H54 (cell line): Measurements from ENCODE around the gene TNS3.

Experiments used
- DNase-seq: peaks from one replicate; pipeline ENCODE4 v3.0.0; 2011; ENCODE audit warnings: low spot score, mixed read lengths; ENCODE audit not compliant: insufficient read length
- FAIRE-seq: peaks from 3 replicates; lab custom pipeline; 2011; peaks lifted over from hg19 to GRCh38; lab: Jason Lieb, UNC
- POLR2A ChIP-seq: IDR thresholded peaks from 2 replicates; pipeline ENCODE4 v1.6.1; 2011; ENCODE audit warnings: low read depth, mild to moderate bottlenecking, low read length

Gene TNS3

DNA sequence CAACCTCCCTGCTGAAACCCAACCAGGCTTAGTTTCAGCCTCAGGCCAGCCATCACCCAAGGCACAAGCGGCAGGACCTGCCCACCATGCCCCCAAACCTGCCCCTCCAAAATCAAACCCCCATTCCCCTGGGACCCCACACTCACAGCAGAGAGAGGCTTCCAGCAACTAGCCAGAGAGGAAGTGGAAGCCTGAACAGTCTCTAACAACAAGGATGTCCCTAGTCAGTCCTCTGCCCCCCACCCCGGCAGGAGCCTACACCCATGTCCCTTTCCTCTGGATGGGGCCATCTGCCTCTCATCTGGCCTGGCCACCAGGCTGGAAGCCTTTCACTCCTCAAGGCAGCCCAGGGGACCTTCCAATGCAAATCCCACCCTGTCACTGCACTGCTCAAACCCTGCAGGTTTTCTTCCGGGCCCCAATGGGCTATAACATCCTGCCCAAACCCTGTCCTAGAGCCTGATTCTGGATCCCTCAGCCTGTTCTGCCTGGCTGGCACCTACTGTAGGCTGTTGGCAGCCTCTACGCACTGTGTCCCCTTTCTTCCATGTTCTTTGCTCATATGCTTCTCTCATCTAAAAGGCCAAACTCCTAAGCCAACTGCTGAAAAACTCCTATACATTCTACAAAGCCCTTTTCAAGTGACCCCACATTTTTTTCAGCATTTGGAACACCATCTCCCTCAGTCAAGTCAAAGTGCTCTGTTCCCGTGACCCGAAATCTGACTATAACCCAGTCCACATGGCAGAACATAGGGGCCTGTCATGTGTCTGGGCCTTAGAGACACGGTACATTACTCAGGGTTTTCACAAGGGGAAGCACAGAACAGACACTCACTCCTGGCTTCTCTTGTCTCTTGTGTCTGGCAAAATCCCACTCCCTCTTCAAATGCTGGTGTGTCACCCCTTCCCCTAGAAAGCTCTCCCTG lies 253.3 kb downstream of the TNS3 start:
- DNase-seq (no peak), FAIRE-seq (no peak)
- no peak; the same call in 1 of the 2 replicates for TF ChIP-seq POLR2A

DNA sequence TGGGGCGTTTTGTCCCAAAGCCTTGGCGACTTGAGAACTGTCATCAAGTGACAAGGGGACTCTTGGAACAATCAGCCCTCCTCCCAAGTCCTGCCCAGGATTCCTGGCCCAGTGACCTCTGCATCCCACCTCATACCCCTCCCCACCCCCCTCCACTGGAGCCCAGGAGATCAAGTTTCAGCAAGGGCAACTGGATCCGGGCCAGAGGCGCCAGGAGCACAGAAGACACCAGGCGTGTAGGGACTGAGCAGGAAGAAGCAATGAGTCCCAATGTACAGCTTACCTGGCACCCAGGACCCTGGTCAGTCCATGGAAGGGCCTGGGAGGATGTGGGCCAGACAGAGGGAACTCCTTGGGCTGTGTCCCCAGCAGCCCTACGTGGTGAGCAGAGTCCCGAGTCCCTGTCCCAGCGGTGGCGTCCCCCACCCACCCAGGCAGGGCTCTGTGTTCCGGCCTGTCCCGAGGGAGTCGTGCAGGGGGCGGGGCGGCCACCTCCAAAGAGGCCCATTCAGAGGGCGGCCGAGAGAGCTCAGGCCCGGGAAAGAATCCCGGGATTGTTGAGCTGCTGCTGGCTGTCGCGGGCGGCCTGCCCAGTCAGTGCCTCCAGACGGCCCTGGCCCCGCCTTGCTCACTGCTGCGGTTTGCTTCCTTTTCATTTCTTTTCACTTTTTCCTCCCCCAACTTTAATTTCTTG lies 254.1 kb downstream of the TNS3 start:
- no peak; the same call in none of the 2 replicates for TF ChIP-seq POLR2A
- no peak for FAIRE-seq
- peak; percentile 93 for DNase-seq

DNA sequence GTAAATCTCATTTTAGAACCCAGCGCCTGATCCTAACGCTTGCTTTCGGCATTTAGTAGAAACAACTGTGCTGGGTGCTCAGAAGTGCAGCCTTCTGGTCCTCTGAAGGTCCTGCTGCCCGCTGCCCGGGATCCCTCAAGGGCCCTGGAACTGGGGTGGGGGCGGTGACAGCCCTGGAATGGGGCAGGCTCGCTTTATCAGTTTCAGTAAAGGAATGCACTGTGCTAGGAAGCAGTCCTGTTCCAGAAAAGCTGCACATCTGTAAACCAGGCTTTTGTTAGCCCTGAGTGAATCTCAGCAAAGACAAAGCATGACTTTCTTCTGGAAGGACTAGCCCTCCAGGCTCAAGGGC lies 254.6 kb downstream of the TNS3 start:
- DNase-seq (no peak), FAIRE-seq (no peak)
- no peak for TF ChIP-seq POLR2A

DNA sequence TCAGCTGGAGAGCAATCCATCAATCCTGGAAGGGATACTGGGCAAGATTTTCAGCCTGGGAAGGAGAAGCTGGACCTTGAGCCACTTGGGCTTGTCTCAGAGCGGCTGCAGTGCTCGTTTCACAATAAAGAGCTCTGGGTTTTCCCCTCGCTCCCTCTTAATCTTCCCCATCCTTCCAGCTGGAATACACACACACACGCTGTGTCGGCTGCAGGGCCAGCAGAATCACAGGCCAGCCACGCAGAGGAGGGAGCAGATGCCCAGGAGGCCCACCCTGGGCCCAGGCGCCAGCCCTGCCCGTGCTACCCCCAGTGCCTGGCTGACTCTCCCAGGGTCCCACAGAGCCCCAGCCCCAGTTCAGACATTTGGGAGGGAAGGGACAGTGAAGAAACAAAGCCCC lies 255.1 kb downstream of the TNS3 start:
- TF ChIP-seq POLR2A: no peak
- DNase-seq (no peak), FAIRE-seq (no peak)

DNA sequence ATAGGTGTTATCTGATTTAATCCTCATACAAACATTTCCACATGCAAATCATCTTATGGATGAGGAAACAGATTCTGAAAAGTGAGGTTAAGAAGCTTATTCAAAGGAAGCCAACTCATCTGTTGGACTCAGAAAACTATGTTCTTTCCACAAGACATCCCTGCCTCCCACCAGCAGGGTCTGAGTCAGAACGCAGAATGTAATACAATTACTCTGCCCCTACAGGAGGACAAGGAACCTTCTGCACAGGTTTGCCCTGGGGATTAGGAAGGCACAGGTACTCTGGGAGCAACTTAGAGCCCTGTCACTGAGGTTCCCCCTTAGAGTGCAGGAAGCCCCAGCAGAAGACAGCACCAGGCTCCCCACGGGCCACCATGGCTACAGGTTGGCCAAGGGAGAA lies 255.7 kb downstream of the TNS3 start:
- TF ChIP-seq POLR2A: no peak
- FAIRE-seq (no peak), DNase-seq (peak; percentile 44)

DNA sequence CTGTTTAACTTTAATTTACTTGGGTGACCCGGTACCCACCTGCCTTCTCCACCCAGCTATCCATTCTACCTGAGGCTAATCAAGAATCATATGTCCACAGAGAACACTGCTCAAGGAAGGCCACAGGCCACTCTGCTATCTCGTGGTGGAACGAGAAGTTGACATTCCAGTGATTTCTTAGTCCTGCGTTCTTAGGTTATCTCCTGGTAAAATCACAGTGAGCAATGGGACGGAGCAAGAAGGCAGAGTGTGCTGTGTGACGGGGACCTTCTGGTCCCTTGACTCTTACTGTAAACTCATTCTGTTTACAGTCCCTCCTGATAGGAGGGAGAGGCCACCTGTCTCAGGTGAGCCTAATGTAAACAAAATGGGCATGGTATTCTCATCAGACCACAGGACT lies 256.6 kb downstream of the TNS3 start:
- DNase-seq (no peak), FAIRE-seq (no peak)
- TF ChIP-seq POLR2A: no peak

DNA sequence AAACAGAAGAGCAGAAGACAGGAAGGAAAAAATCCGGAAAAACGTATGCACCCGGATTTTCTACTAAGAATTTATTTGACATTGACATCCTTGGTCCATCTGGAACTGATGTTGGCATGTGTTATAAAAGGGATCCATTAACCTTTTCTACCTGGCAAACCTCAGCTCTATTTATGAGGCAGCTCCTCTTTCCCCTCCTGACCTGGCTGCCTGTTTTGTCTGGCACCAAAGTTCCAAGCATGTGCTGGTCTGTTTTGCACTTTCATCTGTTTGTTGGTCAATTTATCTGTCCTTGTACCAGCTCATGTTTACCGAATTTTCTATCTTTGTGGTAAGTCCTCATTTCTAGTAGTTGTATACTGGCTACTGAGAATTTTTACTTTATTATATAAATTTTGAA lies 258.0 kb downstream of the TNS3 start:
- no peak for DNase-seq
- FAIRE-seq: no peak
- TF ChIP-seq POLR2A: no peak

DNA sequence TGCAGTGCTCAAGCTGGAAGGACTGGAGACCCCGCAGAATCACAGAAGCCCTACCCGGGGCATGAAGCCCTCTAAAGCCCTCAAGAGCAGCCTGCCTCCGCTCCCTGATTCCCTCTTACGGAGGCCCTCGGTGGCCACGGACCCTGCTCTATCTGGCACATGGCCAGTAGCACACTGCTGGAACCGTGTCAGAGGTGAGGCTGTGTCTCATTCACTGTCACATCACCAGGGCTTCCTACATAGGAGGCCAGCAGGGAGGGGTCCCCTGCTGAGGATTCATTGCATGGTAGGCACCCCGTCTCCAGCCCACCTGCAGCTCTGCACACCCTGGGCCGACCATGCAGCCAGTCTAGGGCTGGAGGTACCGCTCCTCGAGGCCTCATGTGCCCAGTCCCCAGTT lies 259.2 kb downstream of the TNS3 start:
- DNase-seq (no peak), FAIRE-seq (no peak)

DNA sequence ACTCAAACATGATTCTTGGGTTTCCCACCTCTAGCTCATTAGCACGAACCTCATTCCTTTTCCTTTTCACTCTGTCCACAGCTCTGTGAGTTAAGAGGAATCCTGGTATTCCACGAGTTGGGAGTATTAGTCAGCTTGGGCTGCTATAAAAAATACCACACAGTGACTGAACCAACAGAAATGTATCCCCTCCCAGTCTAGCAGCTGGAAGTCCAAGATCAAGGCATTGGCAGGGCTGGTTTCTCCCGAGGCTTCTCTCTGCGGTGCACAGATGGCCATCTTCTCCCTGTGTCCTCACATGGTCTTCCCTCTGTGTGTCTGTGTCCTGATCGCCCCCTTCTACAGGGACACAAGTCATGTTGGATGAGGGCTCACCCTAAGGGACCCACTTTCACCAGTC lies 261.6 kb downstream of the TNS3 start:
- FAIRE-seq (no peak), DNase-seq (no peak)
- TF ChIP-seq POLR2A: no peak

More for the DNA sequence above, 259.2 kb downstream of the TNS3 start:
- TF ChIP-seq POLR2A: no peak

DNA sequence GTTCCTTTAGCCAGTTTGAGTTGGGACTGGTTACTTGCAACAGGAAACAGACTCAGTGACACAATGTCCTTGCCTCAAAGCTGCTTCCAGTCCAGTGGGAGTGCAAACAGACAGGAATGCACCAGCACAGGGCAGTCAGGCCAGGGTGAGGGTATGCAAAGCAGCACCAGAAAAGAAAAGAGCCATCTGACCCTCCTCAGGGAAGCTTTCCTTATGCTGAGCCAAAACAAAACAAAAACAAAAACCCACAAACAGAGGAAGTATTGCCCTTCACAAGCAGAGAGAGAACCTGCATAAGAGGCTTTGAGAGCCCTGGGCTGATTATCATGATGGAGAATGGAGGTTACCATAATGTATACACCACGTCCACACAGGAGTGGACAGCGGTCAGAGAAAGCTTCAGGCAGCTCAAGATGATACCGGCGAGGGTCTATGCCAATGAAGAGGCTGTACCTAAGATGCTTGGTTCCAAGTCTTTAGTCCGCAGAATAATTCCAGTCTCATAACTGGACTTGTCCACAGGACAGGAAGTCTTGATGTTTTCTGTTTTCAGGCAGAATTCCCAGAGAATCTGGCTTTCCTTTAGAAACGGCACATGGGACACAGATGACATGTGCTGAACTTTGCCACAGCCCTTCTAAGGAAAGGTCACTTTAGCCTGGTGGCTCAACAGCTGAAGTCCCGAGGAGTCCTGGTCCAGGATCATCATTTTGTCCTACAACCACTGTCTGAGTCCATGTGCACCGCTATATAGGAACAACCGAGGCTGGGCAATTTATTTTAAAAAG lies 263.3 kb downstream of the TNS3 start:
- FAIRE-seq: no peak

DNA sequence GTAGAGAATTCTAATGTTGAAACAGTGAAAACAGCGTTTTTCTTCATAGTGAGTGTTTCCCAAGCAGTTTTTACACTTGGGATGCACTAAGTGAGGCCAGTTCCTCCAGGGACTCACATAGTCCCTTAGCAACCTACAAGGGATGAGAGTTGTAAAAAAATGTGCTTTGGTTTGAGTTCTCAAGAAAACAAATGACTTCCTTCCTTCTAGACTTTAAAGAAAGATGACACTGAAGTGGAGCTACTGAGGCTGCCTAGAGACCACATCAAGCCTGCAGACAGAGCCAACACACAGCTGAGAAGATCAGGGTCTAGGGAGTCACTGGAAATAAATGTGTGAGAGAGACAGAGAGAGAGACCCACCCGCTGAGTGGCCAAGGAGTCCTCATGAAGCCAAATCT lies 264.4 kb downstream of the TNS3 start:
- no peak for TF ChIP-seq POLR2A
- no peak for DNase-seq
- no peak for FAIRE-seq

More for the DNA sequence above, 263.3 kb downstream of the TNS3 start:
- TF ChIP-seq POLR2A: no peak
- no peak for DNase-seq

DNA sequence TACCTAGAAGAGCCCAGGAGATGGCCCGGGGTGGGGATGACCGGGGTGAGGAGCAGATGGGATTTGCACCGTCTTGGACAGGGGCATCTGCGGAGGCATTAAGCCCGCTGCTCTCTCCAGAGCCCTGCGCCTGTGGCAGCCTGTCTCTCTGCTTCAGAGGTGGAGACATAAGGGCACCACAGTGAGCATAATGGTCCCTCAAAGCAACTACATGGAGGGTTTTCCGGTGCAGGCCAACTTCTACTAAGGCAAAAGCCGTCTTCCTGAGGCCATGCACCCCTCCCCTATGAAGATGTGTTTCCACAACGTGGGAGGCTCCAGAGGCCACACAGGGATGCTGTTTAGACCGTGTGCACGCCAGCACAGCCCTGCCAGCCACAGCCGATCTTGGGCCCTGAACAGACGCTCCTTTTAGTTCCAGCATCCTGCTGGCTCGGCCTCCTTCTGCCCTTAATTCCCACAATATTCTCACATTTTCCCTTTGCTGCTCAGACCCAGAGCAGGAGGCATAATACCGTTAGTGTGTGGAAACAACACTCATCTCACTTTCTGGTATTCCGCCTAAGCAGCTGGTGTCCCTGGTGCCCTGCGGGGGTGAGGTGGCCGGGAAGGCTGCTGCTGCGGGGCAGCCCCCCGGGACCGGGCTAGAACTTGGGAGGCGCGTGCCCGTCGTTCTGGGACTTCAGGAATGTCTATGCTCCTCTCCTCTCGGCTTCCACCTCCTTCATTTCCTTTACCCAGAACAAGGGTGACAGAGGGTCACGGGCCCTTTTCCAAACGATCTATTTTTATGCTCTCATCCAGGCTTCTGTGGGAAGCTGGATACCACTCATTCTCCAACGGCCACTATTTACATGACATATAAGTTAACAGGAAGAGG lies 266.9 kb downstream of the TNS3 start:
- FAIRE-seq (no peak), DNase-seq (no peak)
- no peak for TF ChIP-seq POLR2A

DNA sequence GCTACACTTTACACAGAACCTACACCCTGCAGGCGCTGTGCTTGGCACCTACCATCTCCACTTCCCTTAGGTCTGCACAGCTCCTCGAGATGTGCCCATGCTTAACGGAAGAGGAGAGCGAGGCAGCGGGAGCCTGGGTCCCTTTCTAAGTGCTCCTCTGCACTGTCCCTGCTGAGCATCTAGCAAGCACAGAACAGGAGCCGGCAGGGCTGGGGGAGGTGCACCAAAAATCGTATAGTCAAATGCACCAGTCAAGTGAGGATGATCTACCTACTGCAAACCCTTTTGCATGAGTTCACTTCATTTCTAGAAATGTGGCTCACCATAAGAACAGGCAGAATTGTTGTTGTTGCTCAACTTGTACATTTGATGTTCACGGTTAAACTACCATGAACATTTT lies 267.7 kb downstream of the TNS3 start:
- TF ChIP-seq POLR2A: no peak
- FAIRE-seq (no peak), DNase-seq (no peak)
